ENCODE results near the gene SRSF8. TPM values are rescaled to one million over a fixed set of nuclear protein-coding genes. Genes with fewer than 3 reads are reported as not detected.

Gene SRSF8
- total RNA-seq, 2 experiments from 2014 or later = 23.0 to 24.7 TPM

DNA sequence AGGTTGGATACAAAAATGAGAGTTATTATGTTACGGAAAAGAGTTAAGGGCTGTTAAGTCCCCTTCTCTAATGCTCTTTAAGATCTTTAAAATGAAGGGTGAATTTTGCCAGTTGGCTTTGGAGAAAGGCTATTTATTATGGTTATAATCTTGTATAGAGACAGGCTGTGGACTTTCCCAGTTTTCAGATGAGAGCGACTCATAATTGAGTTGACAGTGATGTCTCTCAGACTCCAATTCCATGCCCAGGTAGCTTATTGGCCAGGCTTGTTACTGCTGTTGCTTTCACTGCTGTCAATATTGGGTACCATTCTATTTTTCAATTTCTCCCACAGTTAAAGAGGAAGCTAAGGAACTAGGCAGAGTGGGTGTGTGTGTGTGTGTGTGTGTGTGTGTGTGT is 36.0 kb downstream of the SRSF8 start:
- no peak for ATAC-seq
- intact Hi-C loops (cut with micrococcal nuclease) = no loop called here
- no peak for TF ChIP-seq CTCF (IDR thresholded peaks at IDR 0.05)
- POLR2A ChIA-PET = no interaction called here
- DNase-seq = no peak
- Mint-ChIP-seq H3K27me3 (no peaks in the 10 kb centered on the region), H3K4me3 (no peak overlapping the region), H3K36me3 (ENCODE audit: low read depth) (peaks cover 10% of the 10 kb centered on the region), H3K4me1 (ENCODE audit: low read depth) (peaks cover 21% of the 10 kb centered on the region), H3K9me3 (no peaks in the 10 kb centered on the region), H3K27ac (no peak overlapping the region)
- CTCF ChIA-PET = interaction anchor here (0.8 to 1.7 kb wide), 2 partner anchors 34 to 39 kb away, joined by 3 to 6 read pairs; no protein-coding TSS in a partner anchor

- ChIA-PET CTCF (interaction anchor here (0.8 to 1.0 kb wide), 2 partner anchors 10 to 38 kb away, joined by 3 to 6 read pairs; no protein-coding TSS in a partner anchor), POLR2A (interaction anchor here (0.7 kb wide), 1 partner anchor 646 kb away, joined by 3 read pairs; no protein-coding TSS in a partner anchor)
- no peaks in the 10 kb centered on the region for H3K27me3 Mint-ChIP-seq
- peaks cover 2% of the 10 kb centered on the region for H3K36me3 Mint-ChIP-seq (ENCODE audit: low read depth)
- H3K4me1 Mint-ChIP-seq (ENCODE audit: low read depth) = peaks cover 20% of the 10 kb centered on the region
- no peak overlapping the region for H3K27ac Mint-ChIP-seq
- DNase-seq = no peak
- no peak for ATAC-seq
- intact Hi-C loops (cut with micrococcal nuclease) = no loop called here
- no peaks in the 10 kb centered on the region for H3K9me3 Mint-ChIP-seq
- no peak for TF ChIP-seq CTCF (IDR thresholded peaks at IDR 0.05)
- H3K4me3 Mint-ChIP-seq = no peak overlapping the region
Observed at GRCh38 chr11:95103701-95104100, 37.0 kb downstream of the SRSF8 start.

- H3K27me3 Mint-ChIP-seq = no peaks in the 10 kb centered on the region
- H3K4me3 Mint-ChIP-seq = no peak overlapping the region
- no peak for TF ChIP-seq CTCF (IDR thresholded peaks at IDR 0.05)
- intact Hi-C loops (cut with micrococcal nuclease) = no loop called here
- ATAC-seq (no peak), DNase-seq (no peak)
- H3K4me1 Mint-ChIP-seq (ENCODE audit: low read depth) = peaks cover 20% of the 10 kb centered on the region
- peaks cover 2% of the 10 kb centered on the region for H3K36me3 Mint-ChIP-seq (ENCODE audit: low read depth)
- POLR2A ChIA-PET = interaction anchor here (0.5 to 1.5 kb wide), 2 partner anchors 33 to 1908 kb away, joined by 3 to 4 read pairs; no protein-coding TSS in a partner anchor
- H3K27ac Mint-ChIP-seq = no peak overlapping the region
- no peaks in the 10 kb centered on the region for H3K9me3 Mint-ChIP-seq
- CTCF ChIA-PET = interaction anchor here (0.6 to 1.0 kb wide), 2 partner anchors 11 to 51 kb away, joined by 3 to 6 read pairs; no protein-coding TSS in a partner anchor
Observed at GRCh38 chr11:95104121-95104830, 37.6 kb downstream of the SRSF8 start.

DNA sequence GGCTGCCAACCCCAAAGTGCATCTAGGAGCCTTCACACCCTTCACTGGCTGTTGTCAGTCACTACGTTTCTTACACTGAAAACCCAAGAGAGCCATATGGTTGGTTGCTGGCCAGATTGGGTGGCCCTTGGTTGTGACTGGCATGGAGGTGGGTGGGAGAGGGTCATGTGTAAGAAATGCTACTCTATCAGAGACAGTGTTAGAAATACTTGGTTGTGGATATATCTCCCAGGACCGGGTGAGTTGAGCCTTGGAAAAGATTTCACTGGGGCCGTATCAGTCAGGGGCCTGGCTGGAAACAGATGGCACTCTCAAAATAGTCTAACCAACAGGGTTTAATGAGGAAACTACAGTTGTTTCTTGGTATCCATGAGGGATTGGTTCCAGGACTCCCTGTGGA is 38.1 kb downstream of the SRSF8 start:
- Mint-ChIP-seq H3K27ac (no peak overlapping the region), H3K4me3 (no peak overlapping the region), H3K27me3 (no peaks in the 10 kb centered on the region), H3K9me3 (no peaks in the 10 kb centered on the region), H3K36me3 (ENCODE audit: low read depth) (peaks cover 6% of the 10 kb centered on the region), H3K4me1 (ENCODE audit: low read depth) (peaks cover 20% of the 10 kb centered on the region)
- intact Hi-C loops (cut with micrococcal nuclease) = no loop called here
- no peak for ATAC-seq
- ChIA-PET CTCF (interaction anchor here (0.6 kb wide), 1 partner anchor 50 kb away, joined by 3 read pairs; no protein-coding TSS in a partner anchor), POLR2A (interaction anchor here (1.5 kb wide), 1 partner anchor 33 kb away, joined by 3 read pairs; no protein-coding TSS in a partner anchor)
- no peak for DNase-seq
- no peak for TF ChIP-seq CTCF (IDR thresholded peaks at IDR 0.05)

DNA sequence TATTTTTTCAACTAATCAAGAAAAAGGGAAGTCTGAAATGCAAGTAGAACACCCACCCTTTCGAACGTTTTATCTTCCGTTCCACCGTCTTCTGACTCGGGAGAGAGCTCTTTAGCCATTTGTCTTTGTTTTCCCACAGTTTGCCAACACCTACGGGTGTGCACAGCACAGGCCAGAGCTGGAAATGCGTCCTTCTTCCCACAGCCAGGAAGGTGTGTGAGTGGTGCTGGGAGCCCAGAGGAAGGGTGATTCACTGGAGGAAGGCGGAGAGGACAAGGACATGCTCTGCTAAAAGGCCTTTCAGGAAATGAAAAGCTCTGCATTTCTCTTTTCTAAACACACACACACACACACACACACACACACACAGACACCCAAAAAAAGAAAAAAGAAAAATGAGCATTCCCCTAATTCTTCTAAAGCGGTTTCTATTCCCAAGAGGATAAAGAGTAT is 41.5 kb downstream of the SRSF8 start:
- Mint-ChIP-seq H3K4me1 (ENCODE audit: low read depth) (peaks cover 14% of the 10 kb centered on the region), H3K36me3 (ENCODE audit: low read depth) (peaks cover 10% of the 10 kb centered on the region), H3K27me3 (no peaks in the 10 kb centered on the region), H3K9me3 (no peaks in the 10 kb centered on the region), H3K27ac (no peak overlapping the region), H3K4me3 (no peak overlapping the region)
- intact Hi-C loops (cut with micrococcal nuclease) = no loop called here
- ChIA-PET POLR2A (interaction anchor here (1.5 kb wide), 1 partner anchor 13 kb away, joined by 5 read pairs; no protein-coding TSS in a partner anchor), CTCF (interaction anchor here (1.1 kb wide), 1 partner anchor 38 kb away, joined by 4 read pairs; no protein-coding TSS in a partner anchor)
- DNase-seq = no peak
- no peak for ATAC-seq
- no peak for TF ChIP-seq CTCF (IDR thresholded peaks at IDR 0.05)
